Astrocyte of the spinal cord (primary cell): ENCODE data around the gene SAMM50.
"Not testable (repeated sequence)": the region's sequence is repeated elsewhere in the genome, so short reads cannot be mapped to it uniquely, and the experiment has no call there.

Experiments used
- DNase-seq: peaks from one replicate; pipeline ENCODE4 v3.0.0; 2011; ENCODE audit warnings: low read depth, low spot score
- H3K4me3 ChIP-seq: 2 replicates; pipeline ENCODE4 v1.5.1; 2011; ENCODE audit warnings: low read depth, mild to moderate bottlenecking, low read length, moderate library complexity
- in situ Hi-C: cut with HindIII; loops from 2 replicates; pipeline ENCODE4 v1.10.0; 2017; ENCODE audit warnings: low sequenced_read_pairs
- TF ChIP-seq, protein P1 (sequence below): IDR thresholded peaks from 2 replicates; pipeline ENCODE4 v1.5.1; 2012; ENCODE audit warnings: low read depth, mild to moderate bottlenecking, low read length, inconsistent platforms

The SAMM50 gene

DNA sequence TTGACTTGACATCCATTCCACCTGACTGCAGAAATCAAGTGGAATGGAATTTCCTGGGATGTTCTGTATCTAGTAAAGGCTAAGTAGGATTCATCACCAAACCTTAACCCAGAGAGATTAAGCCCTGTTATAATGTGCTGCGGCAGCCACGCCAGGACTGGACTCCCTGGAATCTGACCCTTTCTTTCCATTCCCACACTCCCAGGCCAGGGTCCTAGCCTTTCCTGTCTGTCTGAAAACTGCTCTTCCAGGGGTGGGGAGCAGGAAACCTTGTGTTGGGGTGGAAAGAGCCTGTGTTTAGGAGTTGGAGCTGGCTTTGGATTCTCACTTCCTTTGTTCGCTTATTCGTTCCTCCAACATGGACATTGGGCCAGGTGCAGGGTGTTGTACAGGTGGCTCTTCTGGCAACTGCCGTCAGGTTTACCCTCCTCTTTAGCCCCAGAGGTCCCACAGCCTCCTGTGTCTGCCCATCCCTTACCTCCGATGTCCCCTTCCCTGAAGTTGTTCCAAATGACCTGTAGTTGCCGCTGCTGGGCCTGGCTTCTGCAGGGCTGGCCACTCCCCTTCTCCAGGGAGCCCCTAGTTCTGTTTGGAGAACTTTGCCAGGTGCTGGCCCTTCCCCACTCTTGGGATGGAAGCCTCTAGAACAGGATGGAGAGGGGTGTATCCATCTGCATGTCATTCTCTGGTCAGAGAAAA, 48.3 kb downstream of the SAMM50 start:
- TF ChIP-seq, protein P1, sequence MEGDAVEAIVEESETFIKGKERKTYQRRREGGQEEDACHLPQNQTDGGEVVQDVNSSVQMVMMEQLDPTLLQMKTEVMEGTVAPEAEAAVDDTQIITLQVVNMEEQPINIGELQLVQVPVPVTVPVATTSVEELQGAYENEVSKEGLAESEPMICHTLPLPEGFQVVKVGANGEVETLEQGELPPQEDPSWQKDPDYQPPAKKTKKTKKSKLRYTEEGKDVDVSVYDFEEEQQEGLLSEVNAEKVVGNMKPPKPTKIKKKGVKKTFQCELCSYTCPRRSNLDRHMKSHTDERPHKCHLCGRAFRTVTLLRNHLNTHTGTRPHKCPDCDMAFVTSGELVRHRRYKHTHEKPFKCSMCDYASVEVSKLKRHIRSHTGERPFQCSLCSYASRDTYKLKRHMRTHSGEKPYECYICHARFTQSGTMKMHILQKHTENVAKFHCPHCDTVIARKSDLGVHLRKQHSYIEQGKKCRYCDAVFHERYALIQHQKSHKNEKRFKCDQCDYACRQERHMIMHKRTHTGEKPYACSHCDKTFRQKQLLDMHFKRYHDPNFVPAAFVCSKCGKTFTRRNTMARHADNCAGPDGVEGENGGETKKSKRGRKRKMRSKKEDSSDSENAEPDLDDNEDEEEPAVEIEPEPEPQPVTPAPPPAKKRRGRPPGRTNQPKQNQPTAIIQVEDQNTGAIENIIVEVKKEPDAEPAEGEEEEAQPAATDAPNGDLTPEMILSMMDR = peak; percentile 26
- H3K4me3 ChIP-seq = no peak overlapping the region
- in situ Hi-C loops = no loop called here
- no peak for DNase-seq

DNA sequence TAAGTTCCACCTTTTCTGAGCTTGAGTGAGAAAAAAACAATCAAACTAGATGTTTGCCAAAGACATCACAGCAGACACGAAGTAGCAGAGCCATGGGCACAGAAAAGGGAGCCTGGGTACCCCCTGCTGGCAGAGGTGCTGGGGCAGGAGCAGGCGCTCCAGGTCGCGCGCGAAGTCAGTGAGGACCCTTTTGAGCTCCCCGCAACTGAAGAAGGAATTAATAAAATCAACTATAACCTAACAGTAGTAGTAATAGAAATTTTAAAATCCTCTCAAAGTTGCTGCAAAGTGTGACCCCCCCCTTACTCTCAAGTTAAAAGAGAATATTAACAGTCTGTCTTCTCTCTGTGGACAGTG, 48.8 kb downstream of the SAMM50 start:
- DNase-seq = no peak
- TF ChIP-seq, protein P1 = no peak
- H3K4me3 ChIP-seq = no peak overlapping the region
- in situ Hi-C loops = no loop called here

DNA sequence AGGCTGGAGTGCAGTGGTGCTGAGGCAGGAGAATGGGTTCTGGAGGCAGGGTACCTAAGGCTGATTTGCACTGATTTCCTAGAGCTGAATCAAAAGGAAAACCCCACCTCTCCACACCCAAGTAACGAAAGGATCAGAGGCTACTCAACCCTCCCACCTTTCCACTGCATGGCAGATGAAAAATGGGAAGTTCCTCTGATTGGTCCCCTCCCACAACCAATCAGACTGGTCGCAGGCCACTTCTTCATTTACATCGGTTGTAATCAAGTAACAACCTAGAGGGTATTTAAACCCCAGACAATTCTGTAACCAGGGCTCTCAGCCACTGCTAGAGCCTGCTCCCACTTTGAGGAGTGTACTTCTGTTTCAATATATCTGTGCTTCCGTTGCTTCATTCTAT, 50.3 kb downstream of the SAMM50 start:
- no peak for DNase-seq
- no peak overlapping the region for H3K4me3 ChIP-seq
- TF ChIP-seq, protein P1 = no peak
- in situ Hi-C loops = no loop called here

DNA sequence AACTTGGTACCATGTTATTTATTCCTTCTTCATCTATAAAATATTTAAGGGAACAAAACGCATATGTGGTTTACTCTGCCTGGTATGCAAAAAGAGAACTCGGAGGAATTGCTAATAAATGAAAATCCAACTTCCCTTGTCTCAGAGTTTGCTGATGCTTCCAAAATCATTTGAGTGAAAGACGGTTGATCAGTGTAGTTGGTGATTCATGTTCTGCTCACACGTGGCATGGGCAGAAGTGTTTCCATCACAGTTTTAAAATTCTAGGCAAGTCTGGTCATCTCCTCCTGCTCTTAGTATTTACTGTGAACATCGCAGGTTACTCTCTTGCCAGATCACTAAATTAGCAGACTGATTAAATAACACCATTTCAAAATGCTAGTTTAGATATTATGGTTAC, 56.9 kb downstream of the SAMM50 start:
- no peak overlapping the region for H3K4me3 ChIP-seq
- TF ChIP-seq, protein P1 = no peak
- in situ Hi-C loops = no loop called here
- no peak for DNase-seq

DNA sequence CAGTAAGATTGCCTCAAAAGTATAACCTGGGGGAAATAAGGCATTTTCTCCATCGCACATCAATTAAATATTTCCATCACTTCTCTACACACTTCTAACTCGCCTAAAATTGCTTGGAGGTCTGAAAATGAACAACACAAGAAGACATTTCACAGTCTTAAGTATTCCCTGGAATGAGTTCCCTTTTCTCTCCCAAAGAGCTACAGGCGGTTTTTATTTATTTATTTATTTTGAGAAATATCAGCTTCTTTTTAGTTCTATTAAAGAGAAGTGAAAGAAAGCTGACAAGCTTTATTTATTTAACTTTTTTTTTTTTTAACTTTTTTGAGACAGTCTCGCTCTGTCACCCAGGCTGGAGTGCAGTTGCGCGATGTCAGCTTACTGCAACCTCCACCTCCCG, 57.3 kb downstream of the SAMM50 start:
- H3K4me3 ChIP-seq = no peak overlapping the region
- in situ Hi-C loops = no loop called here
- TF ChIP-seq, protein P1 = no peak
- no peak for DNase-seq

DNA sequence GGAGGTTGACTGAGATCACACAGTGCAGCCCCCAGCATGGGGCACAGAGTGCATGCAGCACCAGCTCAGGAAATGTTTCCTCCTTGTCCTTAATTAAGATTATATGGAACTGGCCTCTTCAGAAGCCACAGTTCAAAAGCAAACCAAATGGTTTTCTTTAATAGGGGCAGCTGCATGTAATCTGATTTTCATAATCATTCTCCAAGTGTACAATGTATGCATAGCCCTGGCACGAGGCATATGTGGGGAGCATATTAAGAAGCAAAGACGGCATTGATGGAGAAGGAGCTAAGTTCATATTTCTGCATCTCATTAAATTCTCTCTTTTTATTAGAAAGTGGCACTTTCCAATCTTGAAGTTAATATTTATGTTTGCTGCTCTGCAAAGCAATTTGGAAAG, 59.0 kb downstream of the SAMM50 start:
- in situ Hi-C loops = no loop called here
- no peak overlapping the region for H3K4me3 ChIP-seq
- TF ChIP-seq, protein P1 = no peak
- no peak for DNase-seq

DNA sequence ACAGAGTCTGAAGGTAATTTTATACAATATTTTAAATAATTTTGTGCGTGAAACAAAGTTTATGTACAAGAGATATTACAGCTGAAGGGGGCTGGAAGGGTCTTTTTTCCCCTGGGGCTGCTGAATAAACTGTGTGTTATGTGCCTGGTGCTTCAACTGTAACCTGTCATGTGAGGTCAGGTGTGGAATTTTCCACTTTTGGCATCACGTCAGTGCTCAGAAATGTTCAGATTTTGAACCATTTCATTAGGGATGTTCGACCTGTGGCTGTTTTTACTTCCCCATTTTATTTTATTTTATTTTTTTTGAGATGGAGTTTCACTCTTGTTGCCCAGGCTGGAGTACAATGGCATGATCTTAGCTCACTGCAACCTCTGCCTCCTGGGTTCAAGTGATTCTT, 61.3 kb downstream of the SAMM50 start:
- in situ Hi-C loops = not testable (repeated sequence)

More for the DNA sequence above, 61.3 kb downstream of the SAMM50 start:
- H3K4me3 ChIP-seq, DNase-seq: not testable (repeated sequence)
